HG03575 (cell line): ENCODE data around the gene PCSK6.
"Not testable (repeated sequence)": the region's sequence is repeated elsewhere in the genome, so short reads cannot be mapped to it uniquely, and the experiment has no call there.

Source experiments
- ATAC-seq: cut with Tn5 transposase; IDR thresholded peaks from one replicate; pipeline ENCODE4 v1.9.1; 2021; ENCODE audit not compliant: unreplicated experiment, insufficient number of reproducible peaks, low FRiP score; ENCODE audit errors: extremely low read depth

PCSK6 gene

GRCh38 chr15:101288905-101289513, 200.5 kb downstream of the PCSK6 start:
- no peak for ATAC-seq

- ATAC-seq: not testable (repeated sequence)
These were observed 202.2 kb downstream of the PCSK6 start for GRCh38 chr15:101287342-101287741.

- no peak for ATAC-seq
These were observed 202.9 kb downstream of the PCSK6 start for GRCh38 chr15:101286471-101287114.

GRCh38 chr15:101283931-101284330, 205.6 kb downstream of the PCSK6 start:
- ATAC-seq: no peak

GRCh38 chr15:101280007-101280406, 209.5 kb downstream of the PCSK6 start:
- no peak for ATAC-seq

GRCh38 chr15:101277943-101278564, 211.5 kb downstream of the PCSK6 start:
- ATAC-seq: no peak

- ATAC-seq: no peak
These were observed 212.3 kb downstream of the PCSK6 start, which contains the start of gene SELENOS for GRCh38 chr15:101277038-101277822. Gene SELENOS (minus strand): TSS chr15:101277485. CDS start chr15:101277417, 68 bp downstream.

- no peak for ATAC-seq
These were observed 212.9 kb downstream of the PCSK6 start for GRCh38 chr15:101276501-101277037.

- ATAC-seq: peak; percentile 38
These were observed 214.5 kb downstream of the PCSK6 start for GRCh38 chr15:101275018-101275417.

- no peak for ATAC-seq
These were observed 216.0 kb downstream of the PCSK6 start for GRCh38 chr15:101273534-101273933.

GRCh38 chr15:101272584-101272983, 216.9 kb downstream of the PCSK6 start:
- ATAC-seq: no peak

- no peak for ATAC-seq
These were observed 219.9 kb downstream of the PCSK6 start for GRCh38 chr15:101269479-101270223.

GRCh38 chr15:101267320-101268104, 222.0 kb downstream of the PCSK6 start:
- no peak for ATAC-seq

GRCh38 chr15:101266787-101267186, 222.7 kb downstream of the PCSK6 start:
- ATAC-seq: no peak

- ATAC-seq: no peak
These were observed 223.5 kb downstream of the PCSK6 start for GRCh38 chr15:101266034-101266433.

GRCh38 chr15:101264911-101265641, 224.4 kb downstream of the PCSK6 start:
- ATAC-seq: no peak

- no peak for ATAC-seq
These were observed 225.5 kb downstream of the PCSK6 start for GRCh38 chr15:101264011-101264410.
